NOMO-1 (cell line): Measurements from ENCODE around the gene DLEC1.

ENCODE experiments used
- DNase-seq, 2 experiments: peaks; one replicate each; lab custom pipeline; 2025; ENCODE audit not compliant: unreplicated experiment in 2 of 2; lab: John Stamatoyannopoulos, UW

Gene DLEC1, protein sequence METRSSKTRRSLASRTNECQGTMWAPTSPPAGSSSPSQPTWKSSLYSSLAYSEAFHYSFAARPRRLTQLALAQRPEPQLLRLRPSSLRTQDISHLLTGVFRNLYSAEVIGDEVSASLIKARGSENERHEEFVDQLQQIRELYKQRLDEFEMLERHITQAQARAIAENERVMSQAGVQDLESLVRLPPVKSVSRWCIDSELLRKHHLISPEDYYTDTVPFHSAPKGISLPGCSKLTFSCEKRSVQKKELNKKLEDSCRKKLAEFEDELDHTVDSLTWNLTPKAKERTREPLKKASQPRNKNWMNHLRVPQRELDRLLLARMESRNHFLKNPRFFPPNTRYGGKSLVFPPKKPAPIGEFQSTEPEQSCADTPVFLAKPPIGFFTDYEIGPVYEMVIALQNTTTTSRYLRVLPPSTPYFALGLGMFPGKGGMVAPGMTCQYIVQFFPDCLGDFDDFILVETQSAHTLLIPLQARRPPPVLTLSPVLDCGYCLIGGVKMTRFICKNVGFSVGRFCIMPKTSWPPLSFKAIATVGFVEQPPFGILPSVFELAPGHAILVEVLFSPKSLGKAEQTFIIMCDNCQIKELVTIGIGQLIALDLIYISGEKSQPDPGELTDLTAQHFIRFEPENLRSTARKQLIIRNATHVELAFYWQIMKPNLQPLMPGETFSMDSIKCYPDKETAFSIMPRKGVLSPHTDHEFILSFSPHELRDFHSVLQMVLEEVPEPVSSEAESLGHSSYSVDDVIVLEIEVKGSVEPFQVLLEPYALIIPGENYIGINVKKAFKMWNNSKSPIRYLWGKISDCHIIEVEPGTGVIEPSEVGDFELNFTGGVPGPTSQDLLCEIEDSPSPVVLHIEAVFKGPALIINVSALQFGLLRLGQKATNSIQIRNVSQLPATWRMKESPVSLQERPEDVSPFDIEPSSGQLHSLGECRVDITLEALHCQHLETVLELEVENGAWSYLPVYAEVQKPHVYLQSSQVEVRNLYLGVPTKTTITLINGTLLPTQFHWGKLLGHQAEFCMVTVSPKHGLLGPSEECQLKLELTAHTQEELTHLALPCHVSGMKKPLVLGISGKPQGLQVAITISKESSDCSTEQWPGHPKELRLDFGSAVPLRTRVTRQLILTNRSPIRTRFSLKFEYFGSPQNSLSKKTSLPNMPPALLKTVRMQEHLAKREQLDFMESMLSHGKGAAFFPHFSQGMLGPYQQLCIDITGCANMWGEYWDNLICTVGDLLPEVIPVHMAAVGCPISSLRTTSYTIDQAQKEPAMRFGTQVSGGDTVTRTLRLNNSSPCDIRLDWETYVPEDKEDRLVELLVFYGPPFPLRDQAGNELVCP (N-terminal part only)

GRCh38 chr3:38039101-38039898, at the start of gene DLEC1:
DLEC1 (plus strand) TSS chr3:38039208; CDS start chr3:38039226, 18 bp downstream.
- peak; percentile 62 to 67 for DNase-seq

- no peak for DNase-seq
Measured at GRCh38 chr3:37989821-37990480, 49.1 kb upstream of the DLEC1 start.

DNA sequence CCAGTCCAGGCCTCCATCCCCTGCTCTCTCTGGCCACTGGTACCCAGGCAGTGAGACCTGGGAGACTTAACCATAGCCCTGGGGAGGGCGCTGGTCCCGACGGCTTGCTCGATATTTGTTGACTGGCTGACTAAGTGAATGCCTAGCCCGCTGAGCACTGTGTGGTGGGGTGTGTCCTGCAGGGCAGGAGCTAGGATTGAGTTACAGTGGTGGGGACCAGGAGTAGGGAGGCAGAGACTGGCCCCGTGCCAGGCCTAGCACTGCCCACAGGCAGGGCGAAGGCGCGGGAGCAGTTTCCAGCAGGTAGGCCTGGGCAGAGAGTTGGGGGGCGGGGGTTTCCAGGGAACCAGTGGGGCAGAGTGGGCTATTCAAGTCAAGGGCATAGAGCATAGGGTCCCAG, 48.5 kb upstream of the DLEC1 start, which contains the start of gene VILL:
Gene VILL, plus strand, starts transcription at position 260 of the 400 bp plus-strand sequence. CDS start 2,887 bp downstream, outside the sequence.
- DNase-seq: no peak

- DNase-seq: no peak
Measured at GRCh38 chr3:37991109-37991508, 47.9 kb upstream of the DLEC1 start.

GRCh38 chr3:37991823-37992222, 47.2 kb upstream of the DLEC1 start:
- no peak for DNase-seq

DNA sequence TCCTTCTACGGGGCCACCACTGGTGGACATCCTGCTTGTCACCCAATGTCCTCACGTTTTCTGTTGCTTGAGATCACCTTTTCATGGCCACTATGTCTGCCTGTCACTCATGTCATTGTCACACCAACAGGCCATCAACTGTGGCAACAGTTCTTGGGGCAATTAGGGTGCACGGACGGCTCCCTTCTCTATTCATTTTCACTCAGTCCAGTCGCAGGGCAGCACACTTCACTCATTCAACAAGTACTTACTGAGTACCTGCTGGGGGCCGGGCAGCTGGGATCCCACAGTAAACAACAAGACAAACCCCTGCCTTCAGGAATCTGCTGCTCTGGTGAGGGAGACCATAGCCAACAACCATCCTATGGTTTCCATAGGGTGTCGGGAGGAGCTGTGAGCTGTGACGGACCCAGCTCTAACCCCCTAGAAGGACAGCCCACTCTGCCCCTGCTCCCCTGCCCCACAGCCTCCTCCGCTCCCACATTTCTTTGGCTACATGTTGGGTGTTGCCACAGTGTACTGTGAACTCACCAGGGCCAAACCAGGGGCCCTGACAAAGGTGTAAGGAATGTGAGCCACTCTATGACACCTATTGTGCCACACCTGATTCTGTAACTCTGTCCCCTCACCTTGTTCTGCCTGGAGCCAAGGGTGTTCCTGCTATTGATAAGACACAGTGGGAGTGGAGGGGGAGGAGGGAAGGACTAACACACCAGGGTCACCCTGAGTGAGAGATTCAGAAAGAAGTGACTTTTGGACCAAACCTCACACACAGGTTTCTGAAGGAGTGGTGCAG, 46.5 kb upstream of the DLEC1 start:
- DNase-seq: no peak

GRCh38 chr3:37993067-37993455, 45.9 kb upstream of the DLEC1 start:
- DNase-seq: no peak

DNA sequence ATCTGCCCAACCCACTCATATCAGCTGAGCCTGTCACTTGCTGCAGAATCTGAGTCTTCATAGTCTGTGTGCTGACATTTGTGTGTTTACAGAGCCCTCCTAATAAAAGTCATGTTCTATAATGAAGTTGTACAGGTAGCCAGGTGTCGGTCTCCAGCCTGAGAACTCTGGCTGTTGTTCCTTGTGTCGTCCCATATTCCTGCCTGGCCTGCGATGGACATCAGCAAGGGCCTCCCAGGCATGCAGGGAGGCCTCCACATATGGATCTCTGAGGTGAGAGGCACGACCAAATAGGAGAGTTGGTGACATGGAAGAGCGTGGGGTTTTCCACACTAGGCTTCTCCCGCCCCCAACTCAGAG, 45.6 kb upstream of the DLEC1 start:
- DNase-seq: no peak

GRCh38 chr3:37993820-37994638, 45.0 kb upstream of the DLEC1 start:
- peak; percentile 70 to 81 for DNase-seq

DNA sequence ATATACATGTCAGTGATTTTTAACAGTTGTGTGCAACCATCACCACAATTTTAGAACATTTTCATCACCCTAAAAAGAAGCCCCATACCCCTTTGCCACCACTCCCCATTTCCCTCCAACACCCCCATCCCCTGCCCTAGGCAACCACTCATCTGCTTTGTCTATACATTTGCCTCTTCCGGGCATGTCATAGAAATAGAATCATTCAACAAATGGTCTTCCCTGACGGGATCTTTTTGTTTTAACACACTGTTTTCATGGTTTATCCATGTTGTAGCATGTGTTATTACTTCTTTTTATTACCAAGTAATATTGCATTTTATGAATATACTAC, 44.4 kb upstream of the DLEC1 start:
- peak in 1 of 2 experiments; percentile 10 for DNase-seq

DNA sequence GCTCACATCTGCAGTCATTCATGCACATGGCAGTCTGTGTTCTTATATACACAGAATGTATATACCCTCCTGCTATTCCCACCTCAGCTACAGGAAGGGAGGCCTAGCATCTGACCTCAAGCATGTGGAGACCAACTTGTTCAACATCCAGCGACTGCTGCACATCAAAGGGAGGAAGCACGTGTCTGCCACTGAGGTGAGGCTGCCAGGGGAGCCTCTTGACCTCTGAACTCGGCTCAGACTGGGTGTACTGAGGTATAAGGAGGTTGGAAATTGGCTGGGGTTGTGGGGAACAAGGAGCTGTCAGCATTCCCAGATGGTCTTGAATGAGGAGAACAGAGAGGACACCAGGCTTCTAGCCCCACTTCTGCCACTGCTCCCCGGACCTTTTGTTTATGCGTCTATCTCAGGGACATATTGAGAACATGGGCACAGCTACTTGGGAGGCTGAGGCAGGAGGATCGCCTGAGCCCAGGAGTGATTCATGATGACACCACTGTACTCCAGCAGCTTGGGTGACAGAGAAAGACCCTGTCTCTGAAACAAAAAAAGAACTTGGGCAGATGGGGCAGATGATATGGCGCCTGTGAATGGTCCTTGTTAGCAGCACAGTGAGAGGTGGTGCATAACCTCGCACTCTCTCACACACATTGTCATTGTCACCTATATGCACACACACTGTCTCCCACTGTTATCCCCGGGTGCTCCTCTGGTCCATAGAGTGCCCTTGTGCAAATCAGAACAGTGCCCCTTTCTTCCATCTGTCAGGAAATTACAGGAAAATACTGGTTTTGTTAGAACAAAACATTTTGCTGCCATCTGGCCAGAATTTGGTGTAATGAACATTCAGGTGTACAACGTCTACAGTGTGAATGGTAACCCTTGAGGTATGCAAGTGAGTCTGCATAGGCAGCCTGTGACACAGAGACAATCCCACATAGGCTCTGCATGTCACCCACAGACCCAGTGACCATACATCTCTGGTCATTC, 43.1 kb upstream of the DLEC1 start:
- no peak for DNase-seq

- DNase-seq: peak; percentile 57 to 76
Measured at GRCh38 chr3:37996785-37997301, 42.2 kb upstream of the DLEC1 start.

- no peak for DNase-seq
Measured at GRCh38 chr3:37997342-37997741, 41.7 kb upstream of the DLEC1 start.

GRCh38 chr3:37997791-37998370, 41.1 kb upstream of the DLEC1 start:
- no peak for DNase-seq

DNA sequence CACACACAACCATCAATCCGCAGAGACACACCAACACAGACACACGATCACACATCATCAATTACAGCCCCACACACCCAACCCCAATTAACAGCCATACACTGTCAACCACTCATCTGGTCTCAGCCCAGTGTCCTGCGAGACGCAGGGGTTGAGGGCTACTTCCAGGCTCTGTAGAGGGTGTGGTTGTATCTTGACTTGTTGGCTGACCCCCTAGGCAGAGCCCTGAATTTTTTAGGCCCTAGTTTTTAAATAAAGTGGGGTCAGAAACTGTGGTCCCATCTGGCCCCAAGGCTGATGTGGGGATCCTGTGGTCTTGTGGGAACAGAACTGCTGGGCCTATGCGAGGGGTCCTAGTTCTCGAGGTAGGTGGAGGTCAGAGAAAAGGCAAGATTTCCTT, 39.2 kb upstream of the DLEC1 start:
- no peak for DNase-seq

- no peak for DNase-seq
Measured at GRCh38 chr3:38000242-38000916, 38.6 kb upstream of the DLEC1 start.
